SH-SY5Y (cell line): Measurements from ENCODE around the gene CWC22.

Source experiments
- GATA2 ChIP-seq: IDR thresholded peaks from 2 replicates; pipeline ENCODE4 v1.6.1; 2011; ENCODE audit warnings: mild to moderate bottlenecking, low read depth, low read length
- GATA3 ChIP-seq: IDR thresholded peaks from 2 replicates; pipeline ENCODE4 v1.6.1; 2011; ENCODE audit warnings: low read depth, mild to moderate bottlenecking, low read length, moderate library complexity

Gene CWC22

DNA sequence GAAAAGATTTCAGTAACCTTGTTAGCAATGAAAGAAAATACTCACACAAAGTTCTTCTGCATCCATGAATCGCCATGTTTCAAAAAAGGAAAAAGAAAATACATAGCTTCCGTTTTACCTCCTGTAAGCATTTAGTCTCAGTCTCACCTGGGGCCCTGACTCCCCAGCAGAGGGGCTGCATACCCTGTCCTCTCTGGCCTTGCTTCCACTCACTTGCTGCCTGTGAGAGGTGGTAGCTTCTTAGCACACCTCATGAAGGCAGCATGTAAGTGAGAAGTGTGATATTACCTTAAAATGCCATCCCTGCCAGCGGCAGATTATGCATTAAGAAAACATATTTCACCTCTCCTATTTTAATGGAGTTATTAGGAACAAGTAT lies 96.4 kb downstream of the CWC22 start:
- TF ChIP-seq GATA3 (no peak), GATA2 (no peak)

DNA sequence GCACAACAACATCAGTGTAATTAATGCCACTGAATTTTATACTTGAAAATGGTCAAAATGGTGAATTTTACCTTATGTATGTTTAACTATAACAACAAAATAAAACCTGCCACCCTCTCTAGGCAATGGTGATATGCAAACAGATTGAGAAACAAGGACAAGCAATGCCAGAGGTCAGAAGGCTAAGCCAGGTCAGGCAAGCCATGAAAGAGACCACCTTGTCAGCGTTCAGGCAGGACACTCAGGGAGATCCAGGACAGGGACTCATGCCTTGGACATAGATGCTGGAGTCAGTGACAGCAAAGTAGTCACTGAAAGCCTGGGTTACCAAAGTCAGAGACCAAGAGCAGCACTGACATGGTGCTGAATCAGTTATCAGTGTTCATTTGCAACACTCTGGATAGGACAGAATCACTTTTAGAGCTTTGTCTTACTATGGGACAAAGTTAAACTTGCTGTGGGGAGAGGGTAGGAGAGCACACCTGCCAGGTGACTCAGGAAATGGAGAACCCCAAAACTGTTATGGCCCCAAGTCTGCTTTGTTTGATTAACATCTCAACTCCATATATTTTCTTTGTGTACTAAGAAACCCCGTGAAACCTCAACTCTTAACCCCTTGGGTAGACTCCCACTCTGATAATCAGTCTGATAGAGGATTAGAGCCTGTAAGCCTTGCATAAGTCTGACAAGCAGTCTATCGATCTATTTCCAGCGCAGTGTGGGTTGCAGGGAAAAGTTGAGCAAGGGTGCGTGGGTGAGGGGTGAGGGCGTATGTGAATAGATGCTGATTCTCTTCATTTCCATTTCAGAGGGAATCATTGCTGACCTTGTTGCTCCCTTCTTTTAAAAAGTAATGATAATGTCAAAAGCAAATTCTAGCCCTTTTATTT lies 97.0 kb downstream of the CWC22 start:
- TF ChIP-seq GATA3, result no peak
- TF ChIP-seq GATA2, result no peak

DNA sequence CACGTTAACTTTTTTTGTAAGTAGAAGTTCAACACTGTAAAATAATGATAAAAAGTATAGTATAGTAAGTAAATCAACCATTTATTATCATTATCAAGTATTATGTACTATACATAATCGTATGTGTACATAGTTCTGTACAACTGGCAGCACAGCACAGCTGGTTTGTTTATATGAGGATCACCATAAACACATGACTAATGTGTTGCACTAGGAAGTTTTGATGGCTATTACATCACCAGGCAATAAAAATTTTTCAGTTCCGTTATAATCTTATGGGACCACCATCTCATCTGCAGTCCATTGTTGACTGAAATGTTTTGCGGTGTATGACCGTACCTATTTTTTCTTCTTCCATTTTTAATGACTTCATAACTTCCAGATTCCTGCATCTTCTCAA lies 106.4 kb downstream of the CWC22 start:
- no peak for TF ChIP-seq GATA3
- TF ChIP-seq GATA2, result no peak

DNA sequence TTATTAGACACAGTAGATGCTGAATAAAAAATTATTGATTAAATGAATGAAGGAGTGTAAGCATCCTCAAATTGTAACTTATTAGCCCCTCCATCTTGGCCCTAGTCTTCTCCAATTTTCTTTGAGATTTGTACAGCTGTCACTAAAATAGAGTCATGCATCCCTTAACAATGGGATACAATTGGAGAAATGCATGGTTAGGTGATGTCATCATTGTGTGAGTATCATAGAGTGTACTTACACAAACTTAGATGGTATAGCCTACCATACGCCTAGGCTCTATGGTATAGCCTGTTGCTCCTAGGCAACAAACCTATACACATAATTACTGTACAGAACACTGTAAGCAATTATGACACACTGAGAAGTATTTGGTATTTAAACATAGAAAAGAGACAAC lies 107.4 kb downstream of the CWC22 start:
- TF ChIP-seq GATA2, result no peak
- no peak for TF ChIP-seq GATA3

DNA sequence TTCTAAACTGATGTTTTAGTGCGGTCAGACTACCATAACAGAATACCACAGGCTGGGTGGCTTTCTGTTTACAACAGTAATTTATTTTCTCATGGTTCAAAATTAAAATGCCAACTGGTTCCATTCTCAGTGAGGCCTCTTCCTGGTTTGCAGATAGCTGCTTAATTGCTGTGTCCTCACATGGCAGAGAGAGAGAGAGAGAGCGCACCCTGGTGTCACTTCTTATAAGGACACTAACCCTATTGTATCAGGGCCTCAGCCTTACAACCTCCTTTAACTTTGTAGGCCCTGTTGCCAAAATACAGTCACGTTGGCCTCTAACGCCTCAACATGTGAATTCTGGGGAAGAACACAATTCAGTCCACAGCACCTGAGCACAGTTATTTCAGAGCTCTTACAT lies 108.2 kb downstream of the CWC22 start:
- no peak for TF ChIP-seq GATA3
- no peak for TF ChIP-seq GATA2
